Gastrocnemius medialis (tissue), 4 donors: ENCODE measurements around the gene IL18R1.

Experiments
- POLR2A ChIP-seq, 2 donors: fragments of 450-650 bp; IDR thresholded peaks; one replicate each; pipeline ENCODE4 v1.6.1; 2017; ENCODE audit warnings: antibody characterized with exemption in 2 of 2, mild to moderate bottlenecking in 2 of 2, moderate library complexity in 2 of 2
- TF ChIP-seq, protein P1 (sequence below), 5 experiments: fragments of 450-650 bp in 3 of 5; fragments of 200-600 bp in 2 of 5; sonication (generic) in 2 of 5; IDR thresholded peaks in 4 of 5; conservative IDR thresholded peaks in 1 of 5; 1 replicate in 4 of 5; 2 replicates in 1 of 5; pipeline ENCODE4 v1.5.1; 2016 to 2019; ENCODE audit warnings: antibody characterized with exemption in 5 of 5, mild to moderate bottlenecking in 3 of 5, moderate library complexity in 3 of 5

DNA sequence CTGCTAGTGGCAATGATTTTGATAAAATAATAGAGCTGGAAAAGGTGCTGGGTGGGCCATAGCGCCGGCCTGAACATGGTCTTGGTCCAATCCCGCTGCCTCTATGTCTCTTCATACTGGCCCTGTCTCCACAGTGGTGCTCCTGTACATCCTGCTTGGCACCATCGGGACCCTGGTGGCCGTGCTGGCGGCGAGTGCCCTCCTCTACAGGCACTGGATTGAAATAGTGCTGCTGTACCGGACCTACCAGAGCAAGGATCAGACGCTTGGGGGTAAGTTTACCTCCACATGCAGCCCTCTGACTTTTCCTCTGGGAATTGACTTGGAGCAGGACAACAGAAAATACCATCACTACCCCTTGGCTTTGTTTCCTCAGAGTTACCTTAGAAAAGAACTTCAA is 91.3 kb downstream of the IL18R1 start:
- TF ChIP-seq POLR2A (IDR thresholded peaks at IDR 0.05) = no peak
- TF ChIP-seq, protein P1, sequence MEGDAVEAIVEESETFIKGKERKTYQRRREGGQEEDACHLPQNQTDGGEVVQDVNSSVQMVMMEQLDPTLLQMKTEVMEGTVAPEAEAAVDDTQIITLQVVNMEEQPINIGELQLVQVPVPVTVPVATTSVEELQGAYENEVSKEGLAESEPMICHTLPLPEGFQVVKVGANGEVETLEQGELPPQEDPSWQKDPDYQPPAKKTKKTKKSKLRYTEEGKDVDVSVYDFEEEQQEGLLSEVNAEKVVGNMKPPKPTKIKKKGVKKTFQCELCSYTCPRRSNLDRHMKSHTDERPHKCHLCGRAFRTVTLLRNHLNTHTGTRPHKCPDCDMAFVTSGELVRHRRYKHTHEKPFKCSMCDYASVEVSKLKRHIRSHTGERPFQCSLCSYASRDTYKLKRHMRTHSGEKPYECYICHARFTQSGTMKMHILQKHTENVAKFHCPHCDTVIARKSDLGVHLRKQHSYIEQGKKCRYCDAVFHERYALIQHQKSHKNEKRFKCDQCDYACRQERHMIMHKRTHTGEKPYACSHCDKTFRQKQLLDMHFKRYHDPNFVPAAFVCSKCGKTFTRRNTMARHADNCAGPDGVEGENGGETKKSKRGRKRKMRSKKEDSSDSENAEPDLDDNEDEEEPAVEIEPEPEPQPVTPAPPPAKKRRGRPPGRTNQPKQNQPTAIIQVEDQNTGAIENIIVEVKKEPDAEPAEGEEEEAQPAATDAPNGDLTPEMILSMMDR (IDR thresholded peaks at IDR 0.05 in 4 of 5, conservative IDR thresholded peaks at IDR 0.05 in 1 of 5) = no peak
